Right atrium auricular region (tissue), 2 donors: ENCODE measurements around the gene UBA52. TPM values are rescaled to one million over a fixed set of nuclear protein-coding genes. Genes with fewer than 3 reads are reported as not detected.
A peak's percentile ranks its signal among the peaks of the same experiment; 100 is the strongest.

Experiments used
- DNase-seq: peaks from one replicate; pipeline ENCODE4 v3.0.0-alpha.2; 2019; ENCODE audit warnings: low spot score
- H3K27ac ChIP-seq, 2 donors: fragments of 200-600 bp; sonication (generic); 1 replicate in 1 of 2; 2 replicates in 1 of 2; pipeline ENCODE4 v1.5.1; 2016 to 2019
- H3K27me3 ChIP-seq, 2 donors: fragments of 200-600 bp; sonication (generic); one replicate each; pipeline versions ENCODE4 v1.5.1 to v1.6.0; 2017 to 2019
- H3K36me3 ChIP-seq: fragments of 200-600 bp; sonication (generic); one replicate; pipeline ENCODE4 v1.5.1; 2016
- H3K4me1 ChIP-seq, 2 donors: fragments of 200-600 bp; sonication (generic); one replicate each; pipeline versions ENCODE4 v1.5.1 to v1.6.0; 2017 to 2019
- H3K4me3 ChIP-seq, 2 donors: fragments of 200-600 bp; sonication (generic); 1 replicate in 1 of 2; 2 replicates in 1 of 2; pipeline ENCODE4 v1.5.1; 2017 to 2019; ENCODE audit warnings: mild to moderate bottlenecking in 1 of 2, moderate library complexity in 1 of 2
- H3K9me3 ChIP-seq, 2 donors: fragments of 200-600 bp; sonication (generic); one replicate each; pipeline ENCODE4 v1.5.1; 2019
- CTCF ChIP-seq, 2 donors: fragments of 200-600 bp; sonication (generic); IDR thresholded peaks; one replicate each; pipeline ENCODE4 v1.5.1; 2019; ENCODE audit warnings: antibody characterized with exemption in 2 of 2
- total RNA-seq, 2 donors: library from RNA; depleted of rRNA; stranded (reverse); fragments of >200 nt; gene quantifications; one replicate each; pipeline ENCODE4 v1.1.0, GENCODE V29; 2016

Gene UBA52
- total RNA-seq, 2 donors from 2014 or later, result 272 to 543 TPM

GRCh38 chr19:18603958-18604819, 32.5 kb downstream of the UBA52 start:
- no peak for DNase-seq
- Histone ChIP-seq H3K9me3 (no peaks in the 10 kb centered on the region), H3K27me3 (peaks cover 27 to 34% of the 10 kb centered on the region in 2 donors), H3K27ac (peak overlapping the region in 1 of 2 donors; percentile 53), H3K36me3 (no peaks in the 10 kb centered on the region), H3K4me1 (peaks cover 0 to 35% of the 10 kb centered on the region in 2 donors), H3K4me3 (peak overlapping the region; percentile 19 to 53)
- no peak for TF ChIP-seq CTCF (IDR thresholded peaks at IDR 0.05)

GRCh38 chr19:18604820-18605159, 33.1 kb downstream of the UBA52 start:
- no peak for DNase-seq
- no peaks in the 10 kb centered on the region for H3K9me3 ChIP-seq
- peaks cover 0 to 35% of the 10 kb centered on the region in 2 donors for H3K4me1 ChIP-seq
- no peak for TF ChIP-seq CTCF (IDR thresholded peaks at IDR 0.05)
- H3K27ac ChIP-seq, result peak overlapping the region in 1 of 2 donors; percentile 53
- peak overlapping the region; percentile 32 to 53 for H3K4me3 ChIP-seq
- peaks cover 27 to 38% of the 10 kb centered on the region in 2 donors for H3K27me3 ChIP-seq
- no peaks in the 10 kb centered on the region for H3K36me3 ChIP-seq

GRCh38 chr19:18605196-18605545, 33.5 kb downstream of the UBA52 start:
- H3K27ac ChIP-seq, result peak overlapping the region in 1 of 2 donors; percentile 53
- no peak for TF ChIP-seq CTCF (IDR thresholded peaks at IDR 0.05)
- H3K4me1 ChIP-seq, result peaks cover 0 to 35% of the 10 kb centered on the region in 2 donors
- no peaks in the 10 kb centered on the region for H3K9me3 ChIP-seq
- no peak for DNase-seq
- H3K36me3 ChIP-seq, result no peaks in the 10 kb centered on the region
- H3K4me3 ChIP-seq, result peak overlapping the region; percentile 32 to 53
- peaks cover 31 to 42% of the 10 kb centered on the region in 2 donors for H3K27me3 ChIP-seq

- peaks cover 37 to 47% of the 10 kb centered on the region in 2 donors for H3K27me3 ChIP-seq
- H3K36me3 ChIP-seq, result no peaks in the 10 kb centered on the region
- H3K27ac ChIP-seq, result peak overlapping the region; percentile 16 to 53
- no peaks in the 10 kb centered on the region for H3K9me3 ChIP-seq
- peak overlapping the region; percentile 32 to 53 for H3K4me3 ChIP-seq
- TF ChIP-seq CTCF (IDR thresholded peaks at IDR 0.05), result no peak
- H3K4me1 ChIP-seq, result peaks cover 0 to 39% of the 10 kb centered on the region in 2 donors
- DNase-seq, result no peak
Measured at GRCh38 chr19:18605546-18606280, 34.1 kb downstream of the UBA52 start.

GRCh38 chr19:18606281-18607225, 34.9 kb downstream of the UBA52 start, which contains the start of gene CRLF1:
CRLF1 (minus strand) TSS chr19:18606799; CDS start chr19:18606656, 143 bp downstream.
- peaks cover 45 to 55% of the 10 kb centered on the region in 2 donors for H3K27me3 ChIP-seq
- H3K4me1 ChIP-seq, result peaks cover 0 to 47% of the 10 kb centered on the region in 2 donors
- H3K4me3 ChIP-seq, result peak within 1 kb of the TSS; percentile 32 to 53
- H3K27ac ChIP-seq, result peak within 1 kb of the TSS; percentile 16 to 53
- no peak for TF ChIP-seq CTCF (IDR thresholded peaks at IDR 0.05)
- no peaks in the 10 kb centered on the region for H3K9me3 ChIP-seq
- DNase-seq, result no peak
- no peaks in the 10 kb centered on the region for H3K36me3 ChIP-seq
